ENCODE results near the gene FLACC1. TPM values are rescaled to one million over a fixed set of nuclear protein-coding genes. Genes with fewer than 3 reads are reported as not detected.

FLACC1 gene
- total and polyA plus RNA-seq, 9 of the 15 experiments (the other 6 are each of a cell fraction or from before 2014, with no cell fraction given): 0.07 to 0.68 (median 0.22) TPM; not detected in 2

- H3K4me3 ChIP-seq: no peak overlapping the region
- H3K4me2 ChIP-seq (ENCODE audit: insufficient read depth, low read length): no peak overlapping the region
- H3K27ac ChIP-seq (ENCODE audit: extremely low read depth, low read depth, low read length): no peak overlapping the region
- no peaks in the 10 kb centered on the region for H3K4me1 ChIP-seq (replicated peaks in 1 of 2; ENCODE audit: control insufficient read depth in 2 of 2, insufficient read depth in 2 of 2, low read length in 2 of 2)
- in situ Hi-C loops (cut with MboI) (no loop called here), intact Hi-C loops (cut with micrococcal nuclease) (no loop called here)
- no peaks in the 10 kb centered on the region for H4K20me1 ChIP-seq (replicated peaks; ENCODE audit: control insufficient read depth, insufficient read depth, low read length)
- no peak overlapping the region for H3K9ac ChIP-seq (ENCODE audit: insufficient read depth in 1 of 2, low read depth in 2 of 2, low read length in 2 of 2)
- H3K79me2 ChIP-seq (ENCODE audit: control insufficient read depth, insufficient read depth, low read length): no peaks in the 10 kb centered on the region
- WGBS (ENCODE audit: insufficient coverage, low coverage, missing lambda C conversion rate): 0% methylated on average over 3 of the region's 3 CpGs
- H3K9me1 ChIP-seq (ENCODE audit: control insufficient read depth, insufficient read depth, low read length): no peaks in the 10 kb centered on the region
- no peaks in the 10 kb centered on the region for H3K9me3 ChIP-seq (replicated peaks; ENCODE audit: control insufficient read depth, insufficient read depth, low read depth, low read length)
- H3K36me3 ChIP-seq (ENCODE audit: control insufficient read depth, insufficient read depth, low read length): no peaks in the 10 kb centered on the region
- POLR2A ChIA-PET: interaction anchor here (1.7 kb wide), 1 partner anchor 10 kb away, joined by 4 read pairs; no protein-coding TSS in a partner anchor
- CTCF ChIA-PET (ENCODE audit: low intra/inter-chr PET ratio): no interaction called here
- no peaks in the 10 kb centered on the region for H3K27me3 ChIP-seq (ENCODE audit: control insufficient read depth in 2 of 2, insufficient read depth in 2 of 2, low read length in 2 of 2)
- BruUV-seq (replicated peaks): no TSS peak
- DNase-seq (ENCODE audit: extremely low read depth in 1 of 4, low spot score in 3 of 4) (no peak), FAIRE-seq (no peak), ATAC-seq (no peak)
- no peak overlapping the region for H2AFZ ChIP-seq (ENCODE audit: low read depth, low read length)
- TF ChIP-seq NELFE (IDR thresholded peaks at IDR 0.05; ENCODE audit: insufficient read depth, insufficient read length): no peak
- TF ChIP-seq FOXJ3 (CRISPR knock-in tag; IDR thresholded peaks at IDR 0.05): no peak
- TF ChIP-seq NFIX (CRISPR knock-in tag; IDR thresholded peaks at IDR 0.05; ENCODE audit: low read depth): no peak
- TF ChIP-seq MBD1 (CRISPR knock-in tag; IDR thresholded peaks at IDR 0.05): no peak
- TF ChIP-seq NFYB (IDR thresholded peaks at IDR 0.05; ENCODE audit: extremely low read depth, insufficient read length): no peak
- TF ChIP-seq TGIF2 (CRISPR knock-in tag; IDR thresholded peaks at IDR 0.05): no peak
- no peak for TF ChIP-seq KLF6 (CRISPR knock-in tag; IDR thresholded peaks at IDR 0.05; ENCODE audit: borderline replicate concordance)
- TF ChIP-seq ZKSCAN8 (CRISPR knock-in tag; IDR thresholded peaks at IDR 0.05): no peak
- no peak for TF ChIP-seq NBN (IDR thresholded peaks at IDR 0.05; ENCODE audit: low read depth)
- TF ChIP-seq MBD2 (IDR thresholded peaks at IDR 0.05; ENCODE audit: borderline replicate concordance, low read depth): no peak
- TF ChIP-seq ZNF778 (CRISPR knock-in tag; IDR thresholded peaks at IDR 0.05): no peak
- TF ChIP-seq HNRNPL (IDR thresholded peaks at IDR 0.05; ENCODE audit: low read depth, low read length): no peak
- TF ChIP-seq, protein P1, sequence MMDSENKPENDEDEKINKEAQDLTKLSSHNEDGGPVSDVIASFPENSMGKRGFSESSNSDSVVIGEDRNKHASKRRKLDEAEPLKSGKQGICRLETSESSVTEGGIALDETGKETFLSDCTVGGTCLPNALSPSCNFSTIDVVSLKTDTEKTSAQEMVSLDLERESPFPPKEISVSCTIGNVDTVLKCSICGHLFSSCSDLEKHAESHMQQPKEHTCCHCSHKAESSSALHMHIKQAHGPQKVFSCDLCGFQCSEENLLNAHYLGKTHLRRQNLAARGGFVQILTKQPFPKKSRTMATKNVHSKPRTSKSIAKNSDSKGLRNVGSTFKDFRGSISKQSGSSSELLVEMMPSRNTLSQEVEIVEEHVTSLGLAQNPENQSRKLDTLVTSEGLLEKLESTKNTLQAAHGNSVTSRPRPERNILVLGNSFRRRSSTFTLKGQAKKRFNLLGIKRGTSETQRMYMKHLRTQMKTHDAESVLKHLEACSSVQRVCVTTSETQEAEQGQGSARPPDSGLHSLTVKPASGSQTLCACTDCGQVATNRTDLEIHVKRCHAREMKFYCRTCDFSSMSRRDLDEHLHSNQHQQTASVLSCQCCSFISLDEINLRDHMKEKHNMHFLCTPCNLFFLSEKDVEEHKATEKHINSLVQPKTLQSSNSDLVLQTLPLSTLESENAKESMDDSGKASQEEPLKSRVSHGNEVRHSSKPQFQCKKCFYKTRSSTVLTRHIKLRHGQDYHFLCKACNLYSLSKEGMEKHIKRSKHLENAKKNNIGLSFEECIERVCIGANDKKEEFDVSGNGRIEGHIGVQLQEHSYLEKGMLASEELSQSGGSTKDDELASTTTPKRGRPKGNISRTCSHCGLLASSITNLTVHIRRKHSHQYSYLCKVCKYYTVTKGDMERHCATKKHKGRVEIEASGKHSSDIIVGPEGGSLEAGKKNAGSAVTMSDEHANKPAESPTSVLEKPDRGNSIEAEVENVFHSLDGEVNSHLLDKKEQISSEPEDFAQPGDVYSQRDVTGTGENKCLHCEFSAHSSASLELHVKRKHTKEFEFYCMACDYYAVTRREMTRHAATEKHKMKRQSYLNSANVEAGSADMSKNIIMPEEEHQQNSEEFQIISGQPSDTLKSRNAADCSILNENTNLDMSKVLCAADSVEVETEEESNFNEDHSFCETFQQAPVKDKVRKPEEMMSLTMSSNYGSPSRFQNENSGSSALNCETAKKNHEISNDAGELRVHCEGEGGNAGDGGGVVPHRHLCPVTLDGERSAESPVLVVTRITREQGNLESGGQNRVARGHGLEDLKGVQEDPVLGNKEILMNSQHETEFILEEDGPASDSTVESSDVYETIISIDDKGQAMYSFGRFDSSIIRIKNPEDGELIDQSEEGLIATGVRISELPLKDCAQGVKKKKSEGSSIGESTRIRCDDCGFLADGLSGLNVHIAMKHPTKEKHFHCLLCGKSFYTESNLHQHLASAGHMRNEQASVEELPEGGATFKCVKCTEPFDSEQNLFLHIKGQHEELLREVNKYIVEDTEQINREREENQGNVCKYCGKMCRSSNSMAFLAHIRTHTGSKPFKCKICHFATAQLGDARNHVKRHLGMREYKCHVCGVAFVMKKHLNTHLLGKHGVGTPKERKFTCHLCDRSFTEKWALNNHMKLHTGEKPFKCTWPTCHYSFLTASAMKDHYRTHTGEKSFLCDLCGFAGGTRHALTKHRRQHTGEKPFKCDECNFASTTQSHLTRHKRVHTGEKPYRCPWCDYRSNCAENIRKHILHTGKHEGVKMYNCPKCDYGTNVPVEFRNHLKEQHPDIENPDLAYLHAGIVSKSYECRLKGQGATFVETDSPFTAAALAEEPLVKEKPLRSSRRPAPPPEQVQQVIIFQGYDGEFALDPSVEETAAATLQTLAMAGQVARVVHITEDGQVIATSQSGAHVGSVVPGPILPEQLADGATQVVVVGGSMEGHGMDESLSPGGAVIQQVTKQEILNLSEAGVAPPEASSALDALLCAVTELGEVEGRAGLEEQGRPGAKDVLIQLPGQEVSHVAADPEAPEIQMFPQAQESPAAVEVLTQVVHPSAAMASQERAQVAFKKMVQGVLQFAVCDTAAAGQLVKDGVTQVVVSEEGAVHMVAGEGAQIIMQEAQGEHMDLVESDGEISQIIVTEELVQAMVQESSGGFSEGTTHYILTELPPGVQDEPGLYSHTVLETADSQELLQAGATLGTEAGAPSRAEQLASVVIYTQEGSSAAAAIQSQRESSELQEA (IDR thresholded peaks at IDR 0.05; ENCODE audit: low read depth): no peak
- no peak for TF ChIP-seq GTF2F1 (IDR thresholded peaks at IDR 0.05; ENCODE audit: low read depth, low read length)
Measured at GRCh38 chr2:201298462-201299052, 58.6 kb downstream of the FLACC1 start.
